KMS-11 (cell line): Measurements from ENCODE around the gene FBLN1.

Experiments used
- H2AFZ ChIP-seq: fragments of 200-600 bp; sonication (generic); 2 replicates; pipeline ENCODE4 v1.6.1; 2016; ENCODE audit warnings: antibody characterized with exemption, mixed run types, low read depth
- H3K27ac ChIP-seq: fragments of 200-600 bp; sonication (generic); 2 replicates; pipeline ENCODE4 v1.6.1; 2016; ENCODE audit warnings: mild to moderate bottlenecking, mixed run types
- H3K27me3 ChIP-seq: fragments of 200-600 bp; sonication (generic); 2 replicates; pipeline ENCODE4 v1.6.1; 2017; ENCODE audit warnings: mild to moderate bottlenecking, low read depth, mixed run types, moderate library complexity; ENCODE audit not compliant: insufficient read depth
- H3K36me3 ChIP-seq: fragments of 200-600 bp; sonication (generic); 2 replicates; pipeline ENCODE4 v1.6.1; 2017; ENCODE audit warnings: mild to moderate bottlenecking, mixed run types; ENCODE audit not compliant: insufficient read depth
- H3K4me1 ChIP-seq: fragments of 200-600 bp; sonication (generic); 2 replicates; pipeline ENCODE4 v1.6.1; 2016; ENCODE audit warnings: mild to moderate bottlenecking, low read depth, mixed run types; ENCODE audit not compliant: poor library complexity, severe bottlenecking
- H3K4me2 ChIP-seq: fragments of 200-600 bp; sonication (generic); 2 replicates; pipeline ENCODE4 v1.7.0; 2016; ENCODE audit warnings: mild to moderate bottlenecking, mixed run types
- H3K4me3 ChIP-seq: fragments of 200-600 bp; sonication (generic); IDR thresholded peaks from 2 replicates; pipeline ENCODE4 v1.6.1; 2017; ENCODE audit warnings: low read depth, low read length, mixed read lengths; ENCODE audit not compliant: insufficient read depth
- H3K79me2 ChIP-seq: fragments of 200-600 bp; sonication (generic); 2 replicates; pipeline ENCODE4 v1.6.1; 2016; ENCODE audit warnings: low read depth, mixed run types; ENCODE audit not compliant: insufficient read depth
- H3K9ac ChIP-seq: fragments of 200-600 bp; sonication (generic); 2 replicates; pipeline ENCODE4 v1.6.1; 2016; ENCODE audit warnings: mild to moderate bottlenecking, mixed run types
- H4K20me1 ChIP-seq: fragments of 200-600 bp; sonication (generic); 2 replicates; pipeline ENCODE4 v1.6.1; 2016; ENCODE audit warnings: mild to moderate bottlenecking, mixed run types; ENCODE audit not compliant: insufficient read depth
- CTCF ChIP-seq: fragments of 200-600 bp; sonication (generic); conservative IDR thresholded peaks from 2 replicates; pipeline ENCODE4 v1.6.1; 2017; ENCODE audit warnings: low read depth, mild to moderate bottlenecking, antibody characterized with exemption, low read length, moderate library complexity, mixed read lengths

FBLN1 gene

GRCh38 chr22:45631140-45631840 is 128.6 kb downstream of the FBLN1 start:
- no peak overlapping the region for H3K27ac ChIP-seq
- peaks cover 42% of the 10 kb centered on the region; the same call in 1 of the 2 replicates for H3K27me3 ChIP-seq
- H3K4me1 ChIP-seq, result no peaks in the 10 kb centered on the region
- H3K4me3 ChIP-seq, result no peak overlapping the region
- H3K4me2 ChIP-seq, result no peak overlapping the region
- H3K36me3 ChIP-seq, result no peaks in the 10 kb centered on the region
- no peaks in the 10 kb centered on the region for H4K20me1 ChIP-seq
- no peak overlapping the region for H3K9ac ChIP-seq
- no peak overlapping the region for H2AFZ ChIP-seq
- no peak for TF ChIP-seq CTCF
- no peaks in the 10 kb centered on the region for H3K79me2 ChIP-seq

- Histone ChIP-seq H3K27ac (no peak overlapping the region), H2AFZ (no peak overlapping the region), H3K27me3 (peaks cover 40% of the 10 kb centered on the region; the same call in 1 of the 2 replicates), H4K20me1 (no peaks in the 10 kb centered on the region), H3K79me2 (no peaks in the 10 kb centered on the region), H3K9ac (no peak overlapping the region), H3K4me2 (no peak overlapping the region), H3K36me3 (no peaks in the 10 kb centered on the region), H3K4me3 (no peak overlapping the region), H3K4me1 (no peaks in the 10 kb centered on the region)
- no peak for TF ChIP-seq CTCF
Observed at GRCh38 chr22:45631841-45632238, 129.2 kb downstream of the FBLN1 start.

- H3K4me1 ChIP-seq, result no peaks in the 10 kb centered on the region
- H3K4me2 ChIP-seq, result no peak overlapping the region
- no peak overlapping the region for H2AFZ ChIP-seq
- H3K36me3 ChIP-seq, result no peaks in the 10 kb centered on the region
- H4K20me1 ChIP-seq, result no peaks in the 10 kb centered on the region
- H3K79me2 ChIP-seq, result no peaks in the 10 kb centered on the region
- no peak overlapping the region for H3K4me3 ChIP-seq
- H3K9ac ChIP-seq, result no peak overlapping the region
- TF ChIP-seq CTCF, result no peak
- H3K27me3 ChIP-seq, result peaks cover 39% of the 10 kb centered on the region; the same call in 1 of the 2 replicates
- H3K27ac ChIP-seq, result no peak overlapping the region
Observed at GRCh38 chr22:45632791-45633515, 130.3 kb downstream of the FBLN1 start.

DNA sequence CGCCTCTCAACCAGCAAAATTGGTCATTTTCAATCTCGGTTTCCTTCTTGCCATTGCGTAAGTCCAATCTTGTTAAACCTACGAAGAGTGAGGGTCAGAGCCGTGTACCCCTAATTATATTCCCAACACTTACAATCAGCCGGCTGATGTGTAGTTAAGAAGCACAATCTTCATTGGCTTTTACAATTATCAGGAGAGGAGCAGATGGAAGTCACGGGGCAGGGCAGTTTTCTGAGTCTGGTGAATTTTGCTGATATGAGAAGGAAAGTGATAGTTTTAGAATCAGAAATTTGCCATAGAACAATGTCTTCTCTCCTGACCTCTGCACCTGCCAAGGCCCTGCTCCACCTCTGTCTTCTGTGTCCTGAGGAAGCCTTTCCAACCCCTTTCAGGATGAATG is 134.0 kb downstream of the FBLN1 start:
- Histone ChIP-seq H3K4me1 (peaks cover 18% of the 10 kb centered on the region), H3K27ac (no peak overlapping the region), H3K4me2 (no peak overlapping the region), H4K20me1 (no peaks in the 10 kb centered on the region), H3K79me2 (no peaks in the 10 kb centered on the region), H3K9ac (no peak overlapping the region), H2AFZ (no peak overlapping the region), H3K4me3 (no peak overlapping the region), H3K27me3 (peaks cover 18% of the 10 kb centered on the region; the same call in 1 of the 2 replicates), H3K36me3 (no peaks in the 10 kb centered on the region)
- no peak for TF ChIP-seq CTCF
